ENCODE results near the gene AIMP1. TPM values are rescaled to one million over a fixed set of nuclear protein-coding genes. Genes with fewer than 3 reads are reported as not detected.

Gene AIMP1
- total RNA-seq, 1 experiment from 2014 or later = 52.5 TPM

DNA sequence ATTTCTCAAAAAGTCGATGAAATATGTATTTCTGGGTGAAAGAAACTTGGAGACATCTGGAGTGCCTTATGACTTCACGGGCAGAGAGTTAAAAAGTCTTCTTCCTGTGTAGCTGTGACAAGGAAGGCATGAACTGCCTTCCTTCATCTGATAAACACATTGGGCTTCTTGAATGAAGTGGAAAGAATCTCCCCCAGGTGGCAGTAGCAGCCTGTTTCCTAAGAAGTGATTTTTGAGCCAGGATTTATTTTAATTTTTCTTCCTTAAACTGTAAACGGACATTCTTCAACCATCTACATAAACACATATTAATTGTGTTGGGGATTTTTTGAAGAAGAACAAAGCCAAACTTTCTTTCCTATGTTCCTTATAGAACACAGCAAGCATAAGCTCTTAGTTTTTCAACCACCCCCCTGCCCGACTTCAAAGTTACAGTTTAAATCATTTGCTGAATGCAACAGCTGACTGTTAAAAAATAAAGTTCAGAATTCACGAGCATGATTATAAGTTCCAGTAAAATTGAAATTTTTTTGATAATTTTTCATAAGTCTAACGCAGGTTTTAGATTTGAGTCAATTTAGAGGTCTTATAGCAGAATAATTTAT is 53.2 kb downstream of the AIMP1 start:
- ChIA-PET POLR2A (no interaction called here), CTCF (interaction anchor here (0.8 to 3.1 kb wide), 10 partner anchors 12 to 529 kb away, joined by 3 to 20 read pairs (median 6); no protein-coding TSS in a partner anchor)
- ATAC-seq (peak; percentile 82), DNase-seq (ENCODE audit: low spot score) (peak; percentile 31)
- Mint-ChIP-seq H3K27me3 (ENCODE audit: low read depth) (no peaks in the 10 kb centered on the region), H3K36me3 (no peaks in the 10 kb centered on the region), H3K27ac (no peak overlapping the region), H3K9me3 (no peaks in the 10 kb centered on the region), H3K4me1 (peaks cover 5% of the 10 kb centered on the region), H3K4me3 (no peak overlapping the region)
- TF ChIP-seq OVOL2 (CRISPR knock-in tag; IDR thresholded peaks at IDR 0.05; ENCODE audit: borderline replicate concordance) (no peak), CTCF (IDR thresholded peaks at IDR 0.05) (peak; percentile 29; the same call in 1 of the 2 replicates)

DNA sequence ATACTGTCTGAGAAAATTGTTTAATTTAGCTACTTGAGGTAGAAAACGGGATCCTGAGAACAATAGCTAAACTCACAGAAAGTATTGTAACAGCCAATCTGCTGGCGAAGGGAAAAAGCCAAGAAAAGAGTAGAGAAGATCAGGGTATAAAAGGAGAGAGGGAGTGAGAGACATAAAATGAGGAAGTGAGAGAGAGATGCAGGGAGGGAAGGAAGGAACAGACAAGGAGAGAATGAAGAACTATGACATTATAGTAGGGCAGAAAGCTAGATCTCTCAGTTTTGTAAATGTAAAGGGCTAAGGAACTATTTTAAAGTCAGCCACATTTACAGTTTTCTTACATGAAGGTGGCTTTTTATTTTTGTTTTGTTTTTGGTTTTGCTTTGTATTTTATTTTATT is 53.9 kb downstream of the AIMP1 start:
- peak overlapping the region; percentile 21; the same call in 1 of the 2 replicates for H3K27ac Mint-ChIP-seq
- peaks cover 5% of the 10 kb centered on the region for H3K4me1 Mint-ChIP-seq
- DNase-seq (ENCODE audit: low spot score) = no peak
- TF ChIP-seq, protein P1, sequence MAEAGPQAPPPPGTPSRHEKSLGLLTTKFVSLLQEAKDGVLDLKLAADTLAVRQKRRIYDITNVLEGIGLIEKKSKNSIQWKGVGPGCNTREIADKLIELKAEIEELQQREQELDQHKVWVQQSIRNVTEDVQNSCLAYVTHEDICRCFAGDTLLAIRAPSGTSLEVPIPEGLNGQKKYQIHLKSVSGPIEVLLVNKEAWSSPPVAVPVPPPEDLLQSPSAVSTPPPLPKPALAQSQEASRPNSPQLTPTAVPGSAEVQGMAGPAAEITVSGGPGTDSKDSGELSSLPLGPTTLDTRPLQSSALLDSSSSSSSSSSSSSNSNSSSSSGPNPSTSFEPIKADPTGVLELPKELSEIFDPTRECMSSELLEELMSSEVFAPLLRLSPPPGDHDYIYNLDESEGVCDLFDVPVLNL (CRISPR knock-in tag; IDR thresholded peaks at IDR 0.05; ENCODE audit: borderline replicate concordance, low read depth) = no peak
- no peak for TF ChIP-seq MXD4 (CRISPR knock-in tag; IDR thresholded peaks at IDR 0.05; ENCODE audit: borderline replicate concordance)
- H3K4me3 Mint-ChIP-seq = no peak overlapping the region
- no peaks in the 10 kb centered on the region for H3K9me3 Mint-ChIP-seq
- no peaks in the 10 kb centered on the region for H3K36me3 Mint-ChIP-seq
- ChIA-PET CTCF (interaction anchor here (0.8 to 3.1 kb wide), 8 partner anchors 11 to 528 kb away, joined by 3 to 20 read pairs (median 9); no protein-coding TSS in a partner anchor), POLR2A (no interaction called here)
- H3K27me3 Mint-ChIP-seq (ENCODE audit: low read depth) = no peaks in the 10 kb centered on the region
- no peak for ATAC-seq

DNA sequence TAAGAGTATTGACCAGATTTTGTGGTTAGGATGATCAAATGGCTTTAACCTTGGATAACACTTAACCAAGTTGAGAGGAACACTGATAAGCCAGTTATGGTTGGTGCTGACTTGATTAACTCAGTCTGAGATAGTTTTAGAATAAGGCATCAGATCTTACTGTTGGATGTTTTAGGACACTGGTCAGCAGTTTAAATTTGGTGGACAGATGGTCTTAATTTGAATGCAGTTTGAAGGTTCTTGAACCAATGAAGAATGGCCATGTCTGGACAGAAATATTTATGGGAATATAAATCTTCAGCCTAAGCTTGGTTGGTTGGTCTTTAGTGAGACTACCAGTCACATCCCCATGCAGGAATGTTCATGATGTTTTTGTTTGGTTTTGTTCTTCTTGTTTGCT is 54.8 kb downstream of the AIMP1 start:
- no peaks in the 10 kb centered on the region for H3K27me3 Mint-ChIP-seq (ENCODE audit: low read depth)
- H3K36me3 Mint-ChIP-seq = no peaks in the 10 kb centered on the region
- peaks cover 5% of the 10 kb centered on the region for H3K4me1 Mint-ChIP-seq
- no peak overlapping the region for H3K4me3 Mint-ChIP-seq
- POLR2A ChIA-PET = no interaction called here
- no peak overlapping the region for H3K27ac Mint-ChIP-seq
- DNase-seq (ENCODE audit: low spot score) = no peak
- CTCF ChIA-PET = interaction anchor here (2.2 to 3.1 kb wide), 4 partner anchors 105 to 438 kb away, joined by 8 to 18 read pairs (median 10); no protein-coding TSS in a partner anchor
- no peak for ATAC-seq
- no peak for TF ChIP-seq ZNF138 (CRISPR knock-in tag; conservative IDR thresholded peaks at IDR 0.05)
- no peak for TF ChIP-seq AR (CRISPR knock-in tag; IDR thresholded peaks at IDR 0.05)
- TF ChIP-seq HMGXB4 (CRISPR knock-in tag; IDR thresholded peaks at IDR 0.05) = no peak
- TF ChIP-seq NR1H2 (CRISPR knock-in tag; IDR thresholded peaks at IDR 0.05) = no peak
- TF ChIP-seq SMAD3 (CRISPR knock-in tag; IDR thresholded peaks at IDR 0.05; ENCODE audit: borderline replicate concordance) = no peak
- H3K9me3 Mint-ChIP-seq = no peaks in the 10 kb centered on the region

GRCh38 chr4:106373026-106373425 is 56.7 kb downstream of the AIMP1 start:
- ChIA-PET CTCF (no interaction called here), POLR2A (no interaction called here)
- Mint-ChIP-seq H3K4me3 (no peak overlapping the region), H3K27ac (no peak overlapping the region), H3K4me1 (peaks cover 5% of the 10 kb centered on the region), H3K9me3 (no peaks in the 10 kb centered on the region), H3K36me3 (no peaks in the 10 kb centered on the region), H3K27me3 (ENCODE audit: low read depth) (no peaks in the 10 kb centered on the region)
- no peak for DNase-seq (ENCODE audit: low spot score)
- ATAC-seq = no peak
- TF ChIP-seq, protein P2, sequence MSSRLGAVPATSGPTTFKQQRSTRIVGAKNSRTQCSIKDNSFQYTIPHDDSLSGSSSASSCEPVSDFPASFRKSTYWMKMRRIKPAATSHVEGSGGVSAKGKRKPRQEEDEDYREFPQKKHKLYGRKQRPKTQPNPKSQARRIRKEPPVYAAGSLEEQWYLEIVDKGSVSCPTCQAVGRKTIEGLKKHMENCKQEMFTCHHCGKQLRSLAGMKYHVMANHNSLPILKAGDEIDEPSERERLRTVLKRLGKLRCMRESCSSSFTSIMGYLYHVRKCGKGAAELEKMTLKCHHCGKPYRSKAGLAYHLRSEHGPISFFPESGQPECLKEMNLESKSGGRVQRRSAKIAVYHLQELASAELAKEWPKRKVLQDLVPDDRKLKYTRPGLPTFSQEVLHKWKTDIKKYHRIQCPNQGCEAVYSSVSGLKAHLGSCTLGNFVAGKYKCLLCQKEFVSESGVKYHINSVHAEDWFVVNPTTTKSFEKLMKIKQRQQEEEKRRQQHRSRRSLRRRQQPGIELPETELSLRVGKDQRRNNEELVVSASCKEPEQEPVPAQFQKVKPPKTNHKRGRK (CRISPR knock-in tag; IDR thresholded peaks at IDR 0.05; ENCODE audit: borderline replicate concordance) = no peak
- no peak for TF ChIP-seq FOXK1 (CRISPR knock-in tag; IDR thresholded peaks at IDR 0.05)
- TF ChIP-seq, protein P3, sequence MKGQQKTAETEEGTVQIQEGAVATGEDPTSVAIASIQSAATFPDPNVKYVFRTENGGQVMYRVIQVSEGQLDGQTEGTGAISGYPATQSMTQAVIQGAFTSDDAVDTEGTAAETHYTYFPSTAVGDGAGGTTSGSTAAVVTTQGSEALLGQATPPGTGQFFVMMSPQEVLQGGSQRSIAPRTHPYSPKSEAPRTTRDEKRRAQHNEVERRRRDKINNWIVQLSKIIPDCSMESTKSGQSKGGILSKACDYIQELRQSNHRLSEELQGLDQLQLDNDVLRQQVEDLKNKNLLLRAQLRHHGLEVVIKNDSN (CRISPR knock-in tag; IDR thresholded peaks at IDR 0.05) = no peak
- no peak for TF ChIP-seq ESRRA (CRISPR knock-in tag; IDR thresholded peaks at IDR 0.05; ENCODE audit: borderline replicate concordance)
- TF ChIP-seq FOXP4 (CRISPR knock-in tag; IDR thresholded peaks at IDR 0.05) = no peak
- TF ChIP-seq CREM (CRISPR knock-in tag; IDR thresholded peaks at IDR 0.05) = no peak
